ENCODE results near the gene NOD2. TPM values are rescaled to one million over a fixed set of nuclear protein-coding genes. Genes with fewer than 3 reads are reported as not detected.

NOD2 gene
- polyA plus RNA-seq, 3 donors from 2014 or later, result 0.76 to 1.5 TPM; not detected in 1

DNA sequence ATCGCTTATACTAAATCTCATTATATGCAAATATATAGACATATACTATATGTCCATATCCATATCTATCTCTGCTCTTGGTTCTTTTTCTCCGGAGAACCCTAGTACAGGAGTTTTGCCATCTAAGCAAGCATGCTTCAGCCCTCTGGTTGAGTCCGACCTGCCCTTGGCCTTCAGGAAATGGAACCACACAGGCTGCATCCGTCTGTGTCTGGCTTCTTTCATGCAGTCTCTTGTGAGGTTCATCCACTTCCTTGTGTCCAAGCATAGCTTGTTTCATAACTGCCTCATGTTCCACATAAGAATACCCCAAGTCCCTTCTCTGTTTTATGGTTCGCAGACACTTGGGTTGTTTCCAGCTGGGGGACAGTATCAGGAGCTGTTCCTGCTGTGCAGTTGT is 29.1 kb upstream of the NOD2 start:
- Mint-ChIP-seq H3K27me3 (ENCODE audit: low read depth in 3 of 3) (peaks cover 2 to 9% (median 2%) of the 10 kb centered on the region in 3 donors), H3K4me1 (peaks cover 36 to 39% of the 10 kb centered on the region in 2 donors), H3K27ac (peak overlapping the region in 2 of 6 donors; percentile 79 to 80), H3K36me3 (peaks cover 0 to 9% (median 0%) of the 10 kb centered on the region in 3 donors), H3K9me3 (no peaks in the 10 kb centered on the region), H3K4me3 (peak overlapping the region; percentile 77 to 87 (median 84))
- DNase-seq, result no peak

DNA sequence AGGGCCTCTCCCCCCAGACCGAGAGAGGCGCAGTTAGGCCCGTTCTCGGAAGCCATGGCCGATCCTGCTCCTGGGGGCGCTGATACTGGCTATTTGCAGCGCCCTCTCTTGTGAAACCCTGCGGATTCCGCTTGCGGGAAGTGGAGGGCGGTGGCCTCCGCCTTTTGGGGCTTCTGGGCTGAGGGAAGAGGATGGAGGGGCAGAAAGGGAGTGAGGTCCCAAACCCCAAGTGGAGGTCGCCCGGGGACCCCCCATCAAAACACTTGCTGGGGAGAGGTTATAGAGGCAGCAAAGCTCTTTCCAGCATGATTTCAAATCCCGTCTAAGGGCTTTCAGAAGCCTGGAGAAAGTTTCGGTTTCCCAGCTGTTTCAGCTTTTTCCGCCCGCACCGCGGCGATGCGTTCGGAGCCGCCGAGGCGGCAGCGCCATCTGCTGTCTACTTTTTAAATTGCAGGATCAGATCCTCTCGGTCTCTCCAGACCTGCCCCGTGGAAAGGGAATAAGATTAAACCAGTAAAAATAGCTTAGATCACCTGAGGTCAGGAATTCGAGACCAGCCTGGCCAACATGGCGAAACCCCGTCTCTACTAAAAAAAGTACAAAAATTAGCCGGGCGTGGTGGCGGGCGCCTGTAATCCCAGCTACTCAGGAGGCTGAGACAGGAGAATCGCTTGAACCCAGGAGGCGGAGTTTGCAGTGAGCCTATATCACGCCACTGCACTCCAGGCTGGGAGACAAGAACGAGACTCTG is 28.1 kb upstream of the NOD2 start:
- Mint-ChIP-seq H3K27ac (peak overlapping the region; percentile 57 to 94 (median 80)), H3K9me3 (no peaks in the 10 kb centered on the region)

DNA sequence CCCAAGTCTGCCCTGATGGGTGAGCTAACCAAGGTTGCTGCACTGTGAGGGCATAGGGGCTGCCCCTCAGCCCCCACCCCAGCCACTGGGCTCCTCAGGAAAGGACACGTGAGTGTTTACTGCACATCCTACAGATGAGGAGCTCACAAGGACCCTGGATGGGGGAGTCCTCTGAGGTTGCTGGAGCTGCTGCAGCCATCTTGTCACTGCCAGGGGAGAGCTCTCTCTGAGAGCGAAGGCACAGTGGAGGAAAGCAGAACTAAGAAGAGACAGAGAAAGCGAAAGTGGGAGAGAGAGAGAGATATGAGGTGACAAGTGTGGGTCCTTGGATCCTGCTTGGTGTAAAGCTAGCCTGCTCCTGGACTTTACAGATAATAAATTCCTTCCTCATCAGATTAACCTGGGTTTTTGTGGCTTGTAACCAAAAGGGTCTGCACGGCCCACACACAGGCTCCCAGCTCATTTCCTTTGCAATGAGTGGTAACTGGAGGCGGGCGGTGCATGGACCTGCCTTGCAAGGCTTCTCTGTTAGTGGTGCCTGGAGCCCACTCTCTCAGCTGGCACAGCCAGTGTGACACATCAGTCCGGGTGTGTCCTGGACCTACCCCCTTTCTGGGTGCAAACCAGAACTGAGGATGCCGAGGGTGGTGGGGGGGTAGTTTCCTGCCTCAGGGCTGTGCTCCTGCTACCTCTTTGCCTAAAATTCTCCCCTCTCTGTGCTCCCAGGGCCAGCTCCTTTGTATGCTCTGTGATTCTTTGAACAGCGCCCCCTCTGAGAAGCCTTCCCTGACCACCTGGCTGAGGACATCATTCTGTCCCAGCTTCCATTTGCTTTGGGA is 26.5 kb upstream of the NOD2 start:
- DNase-seq, result peak; percentile 43 to 61 (median 54)
- Mint-ChIP-seq H3K27ac (peak overlapping the region; percentile 78 to 89 (median 84)), H3K4me1 (peaks cover 42 to 44% of the 10 kb centered on the region in 2 donors), H3K4me3 (peak overlapping the region; percentile 73 to 80 (median 77)), H3K9me3 (peaks cover 0 to 7% (median 5%) of the 10 kb centered on the region in 6 donors), H3K27me3 (ENCODE audit: low read depth in 3 of 3) (peaks cover 2 to 13% (median 4%) of the 10 kb centered on the region in 3 donors), H3K36me3 (peaks cover 6 to 22% (median 7%) of the 10 kb centered on the region in 3 donors)

More for the DNA sequence above, 28.1 kb upstream of the NOD2 start:
- Mint-ChIP-seq H3K4me1 (peaks cover 36 to 39% of the 10 kb centered on the region in 2 donors), H3K36me3 (peaks cover 0 to 9% (median 0%) of the 10 kb centered on the region in 3 donors), H3K27me3 (ENCODE audit: low read depth in 3 of 3) (peaks cover 2 to 9% (median 2%) of the 10 kb centered on the region in 3 donors), H3K4me3 (peak overlapping the region; percentile 77 to 87 (median 84))
- DNase-seq, result peak; percentile 81 to 82 (median 81)

DNA sequence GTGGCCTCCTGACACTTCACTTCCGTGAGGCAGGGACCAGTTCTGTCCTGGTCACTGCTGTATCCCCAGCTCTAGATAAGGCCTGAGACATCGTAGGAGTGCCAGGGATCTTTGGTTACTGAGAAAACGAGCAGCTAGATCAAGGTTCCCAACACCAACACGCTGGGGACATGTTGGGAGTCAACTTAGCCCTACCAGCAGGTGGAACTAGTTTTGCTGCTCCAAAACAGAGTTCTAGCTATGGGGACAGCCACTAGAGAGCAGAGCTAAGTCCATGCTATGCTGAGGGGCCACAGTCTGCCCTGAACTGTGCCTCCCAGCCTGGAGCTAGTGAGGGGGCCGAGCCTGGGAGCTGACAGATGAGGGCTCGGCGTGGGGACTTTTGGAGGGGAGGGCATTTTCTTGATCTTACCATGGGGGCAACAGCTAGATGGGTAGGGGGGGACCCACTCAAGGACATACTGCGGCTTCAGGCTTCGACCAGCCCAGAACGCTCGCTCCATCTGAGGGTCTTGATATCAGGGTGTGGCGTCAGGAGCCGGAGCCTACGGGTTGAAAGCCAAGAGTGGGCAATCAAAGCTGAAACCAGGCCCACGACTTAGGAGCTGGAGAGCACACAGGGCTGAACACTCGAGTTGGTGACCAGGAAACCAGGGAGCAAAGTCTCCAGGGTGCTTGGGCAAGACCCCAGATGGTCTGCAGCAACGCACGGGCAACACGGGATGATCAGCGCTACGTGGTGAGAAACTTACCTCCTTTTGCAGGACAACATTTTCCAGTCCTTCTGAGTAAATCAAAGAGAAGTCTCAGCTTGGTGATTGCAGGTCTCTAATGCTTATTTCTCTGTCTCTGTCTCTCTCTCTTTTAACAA is 25.7 kb upstream of the NOD2 start:
- H3K27ac Mint-ChIP-seq, result peak overlapping the region; percentile 78 to 89 (median 84)
- H3K27me3 Mint-ChIP-seq (ENCODE audit: low read depth in 3 of 3), result peaks cover 2 to 14% (median 6%) of the 10 kb centered on the region in 3 donors
- no peak for DNase-seq
- peaks cover 5 to 15% (median 13%) of the 10 kb centered on the region in 6 donors for H3K9me3 Mint-ChIP-seq
- H3K4me1 Mint-ChIP-seq, result peaks cover 44% of the 10 kb centered on the region in 2 donors
- peak overlapping the region; percentile 73 to 80 (median 77) for H3K4me3 Mint-ChIP-seq
- H3K36me3 Mint-ChIP-seq, result peaks cover 15 to 30% (median 15%) of the 10 kb centered on the region in 3 donors

DNA sequence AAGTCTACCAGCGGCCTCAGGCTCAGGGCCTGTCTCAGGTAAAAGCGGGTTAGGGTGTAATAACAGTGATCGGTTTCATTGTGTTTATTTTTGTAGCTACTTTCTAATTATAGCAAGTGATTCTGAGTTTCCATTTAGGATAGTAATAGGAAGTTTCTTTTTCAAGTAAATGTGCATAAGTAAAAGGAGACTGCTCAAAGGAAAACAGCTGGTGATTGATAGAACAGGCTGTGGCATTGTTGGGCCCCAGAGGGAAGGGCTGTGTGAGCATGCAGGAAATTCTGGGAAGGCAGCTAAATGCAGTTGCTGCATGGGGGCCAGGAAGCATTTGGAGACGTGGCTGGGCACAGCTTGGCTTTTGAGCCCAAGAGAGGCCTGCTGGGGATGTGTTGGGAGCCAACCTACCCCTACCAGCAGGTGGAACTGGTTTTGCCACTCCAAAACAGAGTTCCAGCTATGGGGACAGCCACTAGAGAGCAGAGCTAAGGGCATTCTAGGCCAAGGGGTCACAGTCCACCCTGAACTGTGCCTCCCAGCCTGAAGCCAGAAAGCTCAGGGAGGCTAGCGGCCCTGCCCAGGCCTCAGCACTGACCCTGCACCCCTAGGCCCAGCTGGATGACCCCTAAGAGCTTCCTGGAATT is 24.9 kb upstream of the NOD2 start:
- Mint-ChIP-seq H3K4me3 (peak overlapping the region in 3 of 5 donors; percentile 19 to 38 (median 26)), H3K9me3 (peaks cover 7 to 19% (median 14%) of the 10 kb centered on the region in 6 donors), H3K27me3 (ENCODE audit: low read depth in 3 of 3) (peaks cover 2 to 13% (median 6%) of the 10 kb centered on the region in 3 donors), H3K27ac (peak overlapping the region; percentile 78 to 89 (median 82)), H3K36me3 (peaks cover 20 to 36% (median 22%) of the 10 kb centered on the region in 3 donors), H3K4me1 (peaks cover 44% of the 10 kb centered on the region in 2 donors)
- DNase-seq, result no peak

DNA sequence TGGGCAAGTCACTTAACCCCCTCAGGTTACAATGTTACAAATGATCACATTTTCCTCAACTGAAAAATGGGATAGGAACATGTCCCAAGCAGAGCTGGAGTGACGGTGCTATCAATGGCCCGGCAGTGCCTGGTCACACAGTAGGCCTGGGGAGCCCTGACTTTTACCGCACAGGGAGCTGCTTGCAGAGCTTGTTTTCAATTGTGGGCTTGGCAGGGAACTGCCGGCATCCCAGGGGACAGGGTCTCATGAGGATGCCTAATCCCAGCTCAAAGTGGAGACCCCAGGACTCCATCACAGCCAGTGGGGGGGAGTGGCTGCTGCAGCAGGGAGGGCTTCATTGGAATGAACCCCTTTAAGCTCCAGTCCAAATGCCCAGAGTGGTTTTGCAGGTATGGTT is 23.7 kb upstream of the NOD2 start:
- DNase-seq, result no peak
- H3K4me1 Mint-ChIP-seq, result peaks cover 40 to 41% of the 10 kb centered on the region in 2 donors
- H3K9me3 Mint-ChIP-seq, result peaks cover 7 to 19% (median 15%) of the 10 kb centered on the region in 6 donors
- peak overlapping the region in 2 of 6 donors; percentile 14 to 65 for H3K27ac Mint-ChIP-seq
- H3K36me3 Mint-ChIP-seq, result peaks cover 27 to 46% (median 31%) of the 10 kb centered on the region in 3 donors
- H3K4me3 Mint-ChIP-seq, result no peak overlapping the region
- H3K27me3 Mint-ChIP-seq (ENCODE audit: low read depth in 3 of 3), result peaks cover 2 to 12% (median 6%) of the 10 kb centered on the region in 3 donors

DNA sequence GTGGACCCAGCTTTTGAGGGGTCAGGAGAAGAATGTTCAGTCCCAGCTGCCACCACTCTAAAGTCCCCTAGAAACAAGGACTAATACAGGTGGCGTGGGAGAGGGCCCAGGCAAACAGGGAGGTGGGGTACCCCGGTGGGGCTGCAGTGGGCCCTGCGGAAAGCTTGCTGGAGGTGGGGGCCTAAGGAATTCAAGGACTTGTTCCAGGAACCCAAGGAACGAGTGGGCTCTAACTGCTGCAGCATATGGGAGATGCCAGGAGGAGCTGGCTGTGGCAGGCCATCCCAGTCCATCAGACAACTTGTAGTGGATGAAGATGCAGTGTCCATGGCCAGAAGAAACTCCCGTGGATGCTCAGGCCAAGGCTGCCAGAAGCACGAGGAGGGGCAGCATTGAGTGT is 22.9 kb upstream of the NOD2 start:
- Mint-ChIP-seq H3K9me3 (peaks cover 7 to 19% (median 15%) of the 10 kb centered on the region in 6 donors), H3K27ac (peak overlapping the region in 3 of 6 donors; percentile 59 to 75 (median 65)), H3K4me3 (no peak overlapping the region), H3K36me3 (peaks cover 34 to 54% (median 37%) of the 10 kb centered on the region in 3 donors), H3K4me1 (peaks cover 33 to 34% of the 10 kb centered on the region in 2 donors), H3K27me3 (ENCODE audit: low read depth in 3 of 3) (peaks cover 0 to 12% (median 6%) of the 10 kb centered on the region in 3 donors)
- DNase-seq, result no peak

DNA sequence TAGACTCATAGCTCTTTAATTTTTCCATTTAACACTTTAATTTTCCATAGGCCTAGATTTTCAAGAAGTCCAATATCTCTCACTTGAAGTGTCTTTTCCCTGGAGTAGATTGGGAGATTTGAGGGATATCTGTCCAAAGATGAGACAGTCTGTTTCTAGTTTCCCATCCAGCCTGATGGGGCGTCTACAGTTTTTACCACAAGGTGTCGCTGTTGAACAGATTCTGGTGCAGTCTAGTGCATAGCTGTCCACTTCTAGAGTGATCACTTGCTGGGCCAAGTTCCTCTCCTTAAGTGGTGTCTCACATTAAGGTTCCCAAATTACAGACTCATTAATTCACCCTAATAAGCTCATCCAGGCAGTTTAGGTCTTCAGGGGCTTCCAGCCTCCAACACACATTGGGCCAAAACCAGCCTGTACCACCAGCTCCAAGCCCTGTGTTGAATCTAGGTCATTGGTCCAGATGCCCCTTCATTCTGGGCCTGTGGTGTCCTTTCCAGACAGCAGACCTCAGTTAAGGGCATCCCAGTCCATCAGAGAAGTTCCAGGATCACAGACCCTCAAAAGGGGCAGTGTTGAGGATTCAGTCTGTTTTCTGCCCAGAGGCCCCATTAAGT is 21.7 kb upstream of the NOD2 start:
- peak in 2 of 3 donors; percentile 40 to 50 for DNase-seq
- peaks cover 43 to 65% (median 44%) of the 10 kb centered on the region in 3 donors for H3K36me3 Mint-ChIP-seq
- peaks cover 0 to 10% (median 6%) of the 10 kb centered on the region in 3 donors for H3K27me3 Mint-ChIP-seq (ENCODE audit: low read depth in 3 of 3)
- peaks cover 24 to 30% of the 10 kb centered on the region in 2 donors for H3K4me1 Mint-ChIP-seq
- H3K27ac Mint-ChIP-seq, result peak overlapping the region; percentile 43 to 82 (median 68)
- no peak overlapping the region for H3K4me3 Mint-ChIP-seq
- peaks cover 7 to 19% (median 15%) of the 10 kb centered on the region in 6 donors for H3K9me3 Mint-ChIP-seq

DNA sequence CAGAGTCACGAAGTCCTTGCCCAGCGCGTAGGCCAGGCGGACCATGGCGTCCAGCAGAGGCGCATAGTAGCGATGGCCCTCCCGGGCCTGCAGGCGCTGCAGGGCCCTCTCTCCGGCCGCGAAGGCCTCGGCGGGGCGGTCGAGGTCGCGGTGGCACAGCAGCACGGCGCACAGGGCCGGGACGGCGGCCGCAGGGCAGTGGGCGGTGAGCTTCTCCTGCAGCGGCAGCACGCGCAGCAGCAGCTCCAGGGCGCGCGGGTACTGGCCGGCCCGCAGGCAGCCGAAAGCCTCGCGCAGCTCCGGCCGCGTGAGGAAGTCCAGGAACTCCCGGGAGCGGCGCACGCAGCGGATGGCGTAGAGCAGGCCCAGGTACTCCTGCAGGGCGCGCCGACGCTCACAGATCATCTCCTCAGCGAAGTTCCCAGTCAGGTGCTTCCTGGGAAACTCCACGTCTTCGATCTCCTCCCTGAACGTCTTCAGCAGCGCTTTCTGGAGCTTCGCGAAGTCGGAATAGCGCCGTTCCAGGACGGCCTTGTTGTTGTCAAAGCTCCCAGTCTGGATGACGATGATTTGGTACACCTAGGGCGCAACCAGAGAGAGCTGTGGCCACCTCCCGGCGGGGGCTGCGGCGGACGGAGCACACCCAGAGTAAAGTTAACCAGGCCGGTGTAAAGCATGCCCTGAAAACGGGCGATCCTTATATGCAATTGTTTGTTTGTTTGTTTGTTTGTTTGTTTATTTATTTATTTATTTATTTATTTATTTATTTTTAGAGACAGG is 19.7 kb upstream of the NOD2 start:
- H3K4me3 Mint-ChIP-seq, result no peak overlapping the region
- H3K9me3 Mint-ChIP-seq, result peaks cover 7 to 19% (median 15%) of the 10 kb centered on the region in 6 donors
- H3K36me3 Mint-ChIP-seq, result peaks cover 45 to 74% (median 45%) of the 10 kb centered on the region in 3 donors
- peaks cover 26 to 32% of the 10 kb centered on the region in 2 donors for H3K4me1 Mint-ChIP-seq
- H3K27ac Mint-ChIP-seq, result no peak overlapping the region
- H3K27me3 Mint-ChIP-seq (ENCODE audit: low read depth in 3 of 3), result peaks cover 0 to 8% (median 5%) of the 10 kb centered on the region in 3 donors
- DNase-seq, result no peak

DNA sequence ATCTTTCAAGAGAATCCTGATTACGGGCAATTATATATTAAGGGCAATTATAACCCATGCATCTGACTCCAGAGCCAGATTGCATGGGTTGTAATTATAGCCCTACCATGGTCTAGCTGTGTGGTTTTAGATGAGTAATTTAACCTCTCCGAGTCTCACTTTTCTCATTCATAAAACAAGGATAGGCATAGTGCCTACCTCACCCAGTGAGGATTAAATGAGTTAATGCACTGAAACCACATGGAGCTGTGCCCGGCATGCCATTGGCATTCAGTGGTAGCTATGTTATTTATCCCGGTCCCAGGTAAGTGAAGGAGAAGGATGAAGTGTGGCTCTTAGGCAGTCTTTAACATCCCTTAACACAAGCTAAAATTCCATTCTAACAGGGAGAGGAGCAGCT is 18.6 kb upstream of the NOD2 start:
- Mint-ChIP-seq H3K4me3 (no peak overlapping the region), H3K27me3 (ENCODE audit: low read depth in 3 of 3) (peaks cover 0 to 8% (median 7%) of the 10 kb centered on the region in 3 donors), H3K27ac (peak overlapping the region in 1 of 6 donors; percentile 34), H3K36me3 (peaks cover 48 to 73% (median 48%) of the 10 kb centered on the region in 3 donors), H3K9me3 (peaks cover 7 to 19% (median 15%) of the 10 kb centered on the region in 6 donors), H3K4me1 (peaks cover 38 to 43% of the 10 kb centered on the region in 2 donors)
- DNase-seq, result no peak
